ENCODE measurements around the gene AOX1. TPM values are rescaled to one million over a fixed set of nuclear protein-coding genes. Genes with fewer than 3 reads are reported as not detected.
"Not testable (repeated sequence)": the region's sequence is repeated elsewhere in the genome, so short reads cannot be mapped to it uniquely, and the experiment has no call there.

AOX1 gene
- polyA plus RNA-seq, 2 of the 4 experiments (the other 2 are of a cell fraction), result 3.6 to 5.4 TPM

- TF ChIP-seq KDM5A (IDR thresholded peaks at IDR 0.05) (no peak), EHF (CRISPR knock-in tag; IDR thresholded peaks at IDR 0.05) (no peak), MYC (IDR thresholded peaks at IDR 0.05; ENCODE audit: borderline replicate concordance, low read length) (no peak), ATOH8 (CRISPR knock-in tag; IDR thresholded peaks at IDR 0.05; ENCODE audit: low read depth) (no peak)
- Histone ChIP-seq H3K27ac (no peak overlapping the region), H3K9me3 (no peaks in the 10 kb centered on the region), H3K4me3 (no peak overlapping the region), H3K4me2 (no peak overlapping the region), H3K4me1 (no peaks in the 10 kb centered on the region)
- POLR2A ChIA-PET, result no interaction called here
- FAIRE-seq (no peak), ATAC-seq (no peak), DNase-seq (ENCODE audit: low read depth in 1 of 2, low spot score in 1 of 2) (no peak)
- CTCF ChIA-PET, result no interaction called here
These were observed 45.0 kb upstream of the AOX1 start for GRCh38 chr2:200540793-200541192.

GRCh38 chr2:200566596-200566995 lies 19.2 kb upstream of the AOX1 start:
- POLR2A ChIA-PET; H3K4me2 ChIP-seq; ATAC-seq; H3K27ac ChIP-seq; H3K9me3 ChIP-seq; H3K4me3 ChIP-seq; H3K4me1 ChIP-seq; FAIRE-seq; DNase-seq (ENCODE audit: low read depth in 1 of 2, low spot score in 1 of 2): not testable (repeated sequence)
- WGBS (ENCODE audit: missing lambda C conversion rate), result 89% methylated on average over 12 of the region's 12 CpGs
- CTCF ChIA-PET, result interaction anchor here (1.5 kb wide), 1 partner anchor 137 kb away, joined by 3 read pairs; no protein-coding TSS in a partner anchor

GRCh38 chr2:200567932-200568331 lies 17.9 kb upstream of the AOX1 start:
- 91% methylated on average over 3 of the region's 3 CpGs for WGBS (ENCODE audit: missing lambda C conversion rate)
- no peak for ATAC-seq
- no peak overlapping the region for H3K27ac ChIP-seq
- FAIRE-seq, result peak; percentile 51
- CTCF ChIA-PET, result interaction anchor here (1.3 kb wide), 1 partner anchor 135 kb away, joined by 5 read pairs; no protein-coding TSS in a partner anchor
- no peak overlapping the region for H3K4me3 ChIP-seq
- peaks cover 5% of the 10 kb centered on the region; the same call in 1 of the 3 replicates for H3K4me1 ChIP-seq
- no peak overlapping the region for H3K4me2 ChIP-seq
- no peaks in the 10 kb centered on the region for H3K9me3 ChIP-seq
- POLR2A ChIA-PET, result no interaction called here
- no peak for DNase-seq (ENCODE audit: low read depth in 1 of 2, low spot score in 1 of 2)
- TF ChIP-seq HES2 (IDR thresholded peaks at IDR 0.05) (no peak), EHMT2 (IDR thresholded peaks at IDR 0.05; ENCODE audit: low read depth) (no peak), FOXS1 (CRISPR knock-in tag; IDR thresholded peaks at IDR 0.05) (no peak), HOXB13 (CRISPR knock-in tag; IDR thresholded peaks at IDR 0.05; ENCODE audit: low read depth) (no peak), USF2 (IDR thresholded peaks at IDR 0.05) (no peak), SMC3 (IDR thresholded peaks at IDR 0.05) (no peak), EP300 (IDR thresholded peaks at IDR 0.05) (no peak), NPAS2 (CRISPR knock-in tag; IDR thresholded peaks at IDR 0.05; ENCODE audit: borderline replicate concordance) (no peak), RFX5 (IDR thresholded peaks at IDR 0.05) (no peak)

- WGBS (ENCODE audit: missing lambda C conversion rate), result 60% methylated on average over 2 of the region's 2 CpGs
- Histone ChIP-seq H3K4me2 (no peak overlapping the region), H3K27ac (no peak overlapping the region), H3K9me3 (no peaks in the 10 kb centered on the region), H3K4me3 (no peak overlapping the region), H3K4me1 (no peaks in the 10 kb centered on the region)
- peak; percentile 61 for TF ChIP-seq SMC3 (IDR thresholded peaks at IDR 0.05)
- no peak for TF ChIP-seq EHF (CRISPR knock-in tag; IDR thresholded peaks at IDR 0.05)
- TF ChIP-seq KDM5A (IDR thresholded peaks at IDR 0.05), result no peak
- TF ChIP-seq RAD21 (conservative IDR thresholded peaks at IDR 0.05 in 1 of 2, IDR thresholded peaks at IDR 0.05 in 1 of 2), result peak; percentile 46 to 56
- peak; percentile 49 for TF ChIP-seq CTCF (IDR thresholded peaks at IDR 0.05)
- ATAC-seq, result no peak
- DNase-seq (ENCODE audit: low read depth in 1 of 2, low spot score in 1 of 2), result no peak
- ChIA-PET CTCF (interaction anchor here (0.8 to 1.1 kb wide), 4 partner anchors 124 to 135 kb away, joined by 3 to 4 read pairs (median 4); no protein-coding TSS in a partner anchor), POLR2A (no interaction called here)
- FAIRE-seq, result no peak
These were observed 9.9 kb upstream of the AOX1 start for GRCh38 chr2:200575957-200576356.
